GM04503 (cell line): ENCODE measurements around the gene FBXO33.

Experiments used
- DNase-seq: peaks from one replicate; pipeline ENCODE4 v3.0.0-alpha.2; 2012; ENCODE audit warnings: low read depth

The FBXO33 gene

GRCh38 chr14:39432179-39432618, at the start of gene FBXO33:
Gene FBXO33, minus strand, starts transcription at chr14:39432433. Its CDS starts 271 bp downstream, at chr14:39432162.
- DNase-seq, result peak; percentile 76

- DNase-seq, result no peak
Observed at GRCh38 chr14:39474416-39474911, 42.2 kb upstream of the FBXO33 start.

- DNase-seq, result no peak
Observed at GRCh38 chr14:39472078-39472477, 39.8 kb upstream of the FBXO33 start.

GRCh38 chr14:39469094-39469710, 37.0 kb upstream of the FBXO33 start:
- no peak for DNase-seq

DNA sequence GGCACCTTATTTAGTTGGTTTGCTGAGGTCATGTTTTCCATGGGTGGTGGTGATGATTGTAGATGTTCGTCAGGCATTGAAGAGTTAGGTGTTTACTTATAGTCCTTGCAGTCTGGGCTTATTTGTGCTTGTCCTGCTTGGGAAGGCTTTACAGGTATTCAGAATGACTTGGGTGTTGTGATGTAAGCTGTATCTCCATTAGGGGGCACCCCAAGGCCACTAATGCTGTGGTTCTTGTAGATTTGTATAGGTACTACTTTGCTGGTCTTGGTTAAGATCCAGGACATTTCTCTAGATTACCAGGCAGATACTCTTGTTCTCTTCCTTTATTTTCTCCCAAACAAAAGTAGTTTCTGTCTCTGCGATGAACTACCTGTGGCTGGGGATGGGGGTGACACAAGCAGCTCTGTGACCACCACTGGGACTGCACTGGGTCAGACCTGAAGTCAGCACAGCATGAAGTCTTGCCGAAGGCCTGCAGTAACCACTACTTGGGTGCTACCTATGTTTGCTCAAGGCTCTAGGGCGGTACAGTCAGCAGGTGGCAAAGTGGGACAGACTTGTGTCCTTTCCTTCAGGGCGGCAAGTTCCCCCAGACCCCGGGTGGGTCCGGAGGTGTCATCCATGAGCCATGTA, 35.8 kb upstream of the FBXO33 start:
- no peak for DNase-seq

DNA sequence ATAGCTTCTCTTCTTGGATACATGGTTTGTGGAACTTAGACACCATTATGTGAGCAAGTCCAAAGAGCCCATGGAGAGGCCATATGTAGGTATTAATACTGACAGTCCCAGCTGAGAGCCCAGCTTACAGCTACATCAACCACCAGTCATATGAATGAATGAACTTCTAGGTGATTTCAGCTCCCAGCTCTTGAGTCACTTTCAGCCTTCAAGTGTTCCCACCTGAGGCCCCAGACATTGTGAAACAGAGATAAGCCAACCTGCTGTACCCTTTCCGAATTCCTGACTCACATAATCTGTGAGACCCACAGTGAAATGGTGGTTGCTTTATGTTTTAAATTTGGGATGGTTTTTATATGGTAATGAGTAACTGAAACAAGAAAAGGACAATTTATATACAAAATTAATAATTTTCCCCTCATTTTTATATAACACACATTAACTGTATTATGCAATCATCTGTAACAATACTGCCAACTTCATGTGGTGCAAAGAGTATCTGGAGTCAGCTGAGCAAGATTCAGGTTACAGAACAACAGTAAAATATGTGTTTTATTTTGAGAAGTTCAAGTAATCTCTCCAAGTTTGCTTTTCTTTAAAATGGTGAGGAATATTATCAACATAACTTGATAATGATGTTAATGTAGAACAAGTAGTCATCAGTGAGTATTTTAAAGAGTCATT, 27.7 kb upstream of the FBXO33 start:
- DNase-seq, result no peak

- no peak for DNase-seq
Observed at GRCh38 chr14:39456702-39457250, 24.5 kb upstream of the FBXO33 start.

DNA sequence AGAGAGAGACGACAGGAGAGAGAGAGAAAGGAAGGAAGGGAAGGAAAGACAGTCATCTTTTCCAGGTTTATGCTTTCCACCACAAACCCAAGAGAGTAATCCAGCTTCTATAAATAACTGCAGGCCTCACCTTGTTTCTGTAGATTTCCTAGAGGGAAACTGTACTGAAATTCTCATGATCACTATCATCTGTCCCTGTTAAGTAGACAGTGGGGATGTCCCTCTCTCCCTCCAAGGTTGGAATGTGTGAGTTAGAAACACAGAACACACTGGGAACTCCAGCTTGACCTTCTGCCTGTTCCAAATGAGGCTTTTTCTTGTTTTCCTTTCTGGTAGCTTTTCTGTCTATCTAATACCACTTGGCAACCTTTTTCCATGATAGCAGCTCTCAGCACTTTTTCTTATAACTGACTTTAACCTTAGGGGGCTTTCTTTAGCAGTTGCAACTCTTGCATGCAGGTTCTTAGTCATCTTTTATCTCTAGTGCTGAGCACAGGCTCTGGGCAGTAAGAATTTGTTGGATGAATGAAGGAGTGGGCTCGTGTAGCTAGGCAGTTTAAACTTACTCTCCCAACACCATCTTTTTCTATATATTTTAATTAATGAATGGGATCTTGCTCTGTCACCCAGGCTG, 22.8 kb upstream of the FBXO33 start:
- no peak for DNase-seq

DNA sequence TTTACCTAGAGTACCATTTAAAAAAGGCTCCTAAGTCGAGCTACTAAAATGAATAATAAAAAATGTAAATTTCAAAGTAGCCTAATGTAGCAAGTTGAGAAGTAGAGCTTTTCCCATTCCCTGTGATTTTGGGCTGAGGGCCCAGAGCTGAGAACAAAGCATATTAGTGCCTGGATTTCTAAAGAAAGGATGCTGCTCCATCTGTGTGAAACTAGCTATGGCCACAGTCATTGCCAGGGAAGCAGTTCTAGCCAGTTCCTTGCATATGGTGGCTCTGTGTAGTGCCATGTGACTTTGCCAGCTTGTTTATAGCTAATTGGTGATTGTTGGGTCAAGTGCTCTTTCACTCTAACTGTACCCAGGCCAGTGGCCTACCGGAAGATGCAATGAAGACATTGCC, 20.4 kb upstream of the FBXO33 start:
- DNase-seq, result no peak

DNA sequence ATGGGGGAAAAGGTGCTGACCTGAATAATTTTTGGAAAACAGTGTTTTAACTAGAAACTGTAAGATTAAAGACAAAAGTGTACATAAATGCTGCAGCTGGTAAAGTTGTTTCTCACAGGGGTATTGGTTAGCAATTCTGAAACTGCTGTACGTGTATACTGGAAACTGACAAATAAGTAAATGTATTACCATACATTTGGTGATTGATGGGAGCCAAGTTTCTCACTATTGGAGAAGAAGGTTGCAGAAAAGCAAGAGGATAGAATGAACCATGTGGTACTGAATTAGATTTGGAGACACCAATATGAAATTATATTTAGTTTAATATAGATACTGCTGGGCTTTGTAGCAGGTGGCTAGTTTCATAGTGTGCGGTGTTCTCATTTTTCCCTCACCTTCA, 19.6 kb upstream of the FBXO33 start:
- no peak for DNase-seq

GRCh38 chr14:39447175-39447661, 15.0 kb upstream of the FBXO33 start:
- DNase-seq, result no peak

DNA sequence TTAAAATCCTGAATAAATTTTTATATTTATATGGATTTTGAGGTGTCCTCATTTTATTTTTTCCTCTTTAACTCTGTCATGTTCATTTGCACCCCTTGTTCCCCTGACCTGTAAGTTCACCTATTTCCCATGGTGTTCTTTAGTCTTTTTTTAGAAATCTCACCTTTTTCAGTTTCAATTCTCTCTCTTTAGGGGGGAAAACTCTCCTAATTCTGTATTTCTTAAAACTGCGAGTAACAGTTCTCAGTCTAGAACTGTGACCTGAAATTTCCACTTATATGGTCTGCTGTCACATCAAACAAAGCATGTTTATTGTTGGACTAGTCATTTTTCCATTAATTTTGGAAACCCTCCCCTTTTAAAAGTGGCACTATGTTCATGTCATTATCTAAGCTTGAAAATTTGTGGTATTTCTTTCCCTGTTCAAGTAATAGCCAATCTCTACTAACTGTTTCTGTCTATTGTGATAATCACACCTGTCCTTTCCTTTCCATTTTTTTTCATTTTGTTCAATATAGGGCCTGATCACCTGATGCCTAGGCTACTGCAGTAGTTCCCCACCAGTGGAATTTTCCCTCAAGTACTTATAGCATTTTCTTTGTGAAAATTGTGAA, 14.0 kb upstream of the FBXO33 start:
- no peak for DNase-seq

DNA sequence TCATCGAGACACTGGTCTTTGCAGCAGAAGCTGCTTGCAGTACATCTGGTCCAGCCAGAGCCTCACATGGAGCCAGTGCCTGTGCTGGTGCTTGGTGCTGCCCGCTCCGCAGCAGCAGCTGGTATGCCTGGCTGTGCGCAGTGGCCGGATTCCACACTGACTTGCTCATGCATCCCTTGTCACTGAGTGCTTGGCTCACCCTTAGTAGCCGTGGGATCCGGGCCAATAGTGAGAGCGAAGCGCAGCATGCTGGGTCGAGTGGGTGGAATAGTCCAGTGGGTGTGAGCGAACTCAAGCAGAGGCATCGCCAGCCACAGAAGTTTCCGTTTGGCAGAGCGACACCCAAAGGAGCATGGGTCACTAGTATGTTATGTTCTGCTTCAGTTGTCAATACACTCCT, 10.1 kb upstream of the FBXO33 start:
- DNase-seq, result no peak

DNA sequence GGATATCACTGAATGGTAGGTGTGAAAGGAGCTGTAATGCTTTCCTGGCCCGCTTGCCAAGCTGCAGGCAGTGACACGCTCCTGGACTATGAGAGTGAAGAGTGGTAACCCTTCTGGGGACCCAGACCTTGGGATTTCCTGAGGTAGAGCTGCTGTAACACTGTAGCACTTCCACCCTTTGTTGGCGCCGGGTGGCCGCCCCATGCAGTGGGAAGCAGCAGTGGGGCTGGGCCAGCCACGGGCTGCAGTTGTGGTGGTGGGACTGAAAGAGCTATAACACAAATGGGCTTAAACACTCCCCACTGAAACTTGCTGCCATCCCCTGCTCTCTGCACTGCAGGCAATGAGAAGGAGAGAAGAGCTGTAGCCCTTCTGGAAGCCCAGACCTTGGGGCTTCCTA, 9.6 kb upstream of the FBXO33 start:
- DNase-seq, result no peak

DNA sequence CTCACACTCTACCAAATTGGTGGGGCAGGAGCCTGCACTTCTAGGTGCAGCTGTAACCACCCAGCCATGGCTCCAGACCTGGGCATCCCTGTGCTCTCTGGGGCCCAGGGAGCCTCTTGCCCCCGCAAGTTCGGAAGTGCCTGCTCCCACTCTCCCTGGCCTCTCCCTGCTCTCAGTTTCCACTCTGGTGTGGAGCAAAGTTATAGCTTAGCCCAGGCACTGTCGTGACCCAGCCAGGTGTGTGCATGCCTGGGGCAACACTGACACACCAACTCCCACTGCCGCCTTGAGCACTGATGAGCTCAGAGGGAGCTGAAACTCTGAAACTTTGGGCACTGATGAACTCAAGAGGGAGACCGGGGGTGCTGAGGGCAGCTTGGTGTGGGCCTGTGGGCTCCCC, 8.7 kb upstream of the FBXO33 start:
- DNase-seq, result no peak

GRCh38 chr14:39435241-39435640, 3.0 kb upstream of the FBXO33 start:
- no peak for DNase-seq

DNA sequence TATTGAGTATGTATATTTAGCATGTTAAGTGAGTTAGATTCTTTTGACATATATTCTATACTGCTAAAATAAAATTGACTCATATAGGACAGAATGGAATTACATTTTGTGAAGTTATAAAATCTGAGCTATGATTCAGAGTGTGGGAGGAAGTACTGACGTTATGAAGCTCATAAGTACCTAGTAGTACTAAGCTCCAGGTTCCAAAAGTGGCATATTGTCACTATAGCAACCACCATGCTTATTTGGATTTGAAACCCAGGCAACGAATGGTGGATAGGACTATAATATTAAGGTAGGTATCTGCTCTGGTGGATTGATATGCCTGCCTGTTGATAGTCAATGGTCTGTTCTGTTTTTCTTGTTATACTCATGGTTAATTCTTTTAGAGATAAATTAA, 2.2 kb upstream of the FBXO33 start:
- DNase-seq, result no peak

DNA sequence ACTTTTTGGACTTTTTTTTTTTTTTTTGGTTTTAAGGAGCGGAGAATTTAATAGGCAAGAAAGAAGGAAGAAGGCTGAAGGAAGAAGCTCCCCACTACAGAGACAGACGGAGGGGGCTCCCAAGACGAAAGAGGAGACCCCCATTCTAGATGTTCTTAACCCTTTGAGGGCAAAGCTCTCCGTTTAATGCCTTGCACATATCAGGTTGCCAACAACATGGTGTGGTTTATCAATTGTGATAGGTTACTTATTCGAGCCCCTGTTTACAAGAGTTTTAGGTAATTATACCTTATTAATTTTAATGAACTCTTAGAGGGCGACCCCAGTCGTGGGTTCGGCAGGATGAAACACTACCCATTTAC, 1.2 kb upstream of the FBXO33 start:
- DNase-seq, result no peak

DNA sequence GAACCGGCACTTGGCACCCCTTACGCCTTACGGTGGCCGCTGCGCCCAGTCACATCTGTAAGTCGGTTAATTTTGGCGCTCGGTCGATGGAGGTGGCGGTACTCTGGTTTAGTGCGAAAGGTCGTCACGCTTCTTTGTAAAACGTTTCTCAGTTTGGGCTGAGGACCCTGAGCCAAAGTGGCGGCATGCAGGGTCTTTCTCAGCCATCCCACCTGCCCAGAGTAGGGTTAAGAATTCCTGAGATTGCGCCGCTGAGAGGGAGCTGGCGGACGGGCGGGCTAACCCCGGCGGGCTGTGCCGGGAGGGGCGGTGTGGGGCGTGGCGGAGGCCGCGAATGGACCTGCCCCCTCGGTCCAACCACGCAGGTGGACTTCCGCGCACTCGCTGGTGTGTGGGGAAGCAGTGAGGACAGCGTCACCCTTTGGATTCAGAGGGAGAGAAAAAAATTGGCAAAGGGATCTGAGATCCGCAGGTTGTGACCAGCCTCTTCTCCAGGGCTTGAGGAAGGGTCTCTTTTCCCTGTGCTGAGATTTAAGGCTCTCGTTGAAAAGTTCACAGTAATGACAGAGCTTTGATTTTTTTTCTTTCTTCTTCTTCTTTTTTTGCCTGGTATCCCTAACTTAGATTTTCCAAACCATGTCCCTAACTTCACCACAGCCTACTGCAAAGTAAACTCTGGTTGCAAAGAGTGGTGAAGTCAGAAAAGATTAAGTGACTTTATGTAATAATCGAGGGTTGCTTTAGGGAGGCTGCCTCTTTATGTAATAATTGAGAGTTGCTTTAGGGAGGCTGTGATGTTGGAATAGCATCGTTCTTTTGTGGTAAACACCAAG, 602 bp upstream of the FBXO33 start:
- DNase-seq, result no peak

DNA sequence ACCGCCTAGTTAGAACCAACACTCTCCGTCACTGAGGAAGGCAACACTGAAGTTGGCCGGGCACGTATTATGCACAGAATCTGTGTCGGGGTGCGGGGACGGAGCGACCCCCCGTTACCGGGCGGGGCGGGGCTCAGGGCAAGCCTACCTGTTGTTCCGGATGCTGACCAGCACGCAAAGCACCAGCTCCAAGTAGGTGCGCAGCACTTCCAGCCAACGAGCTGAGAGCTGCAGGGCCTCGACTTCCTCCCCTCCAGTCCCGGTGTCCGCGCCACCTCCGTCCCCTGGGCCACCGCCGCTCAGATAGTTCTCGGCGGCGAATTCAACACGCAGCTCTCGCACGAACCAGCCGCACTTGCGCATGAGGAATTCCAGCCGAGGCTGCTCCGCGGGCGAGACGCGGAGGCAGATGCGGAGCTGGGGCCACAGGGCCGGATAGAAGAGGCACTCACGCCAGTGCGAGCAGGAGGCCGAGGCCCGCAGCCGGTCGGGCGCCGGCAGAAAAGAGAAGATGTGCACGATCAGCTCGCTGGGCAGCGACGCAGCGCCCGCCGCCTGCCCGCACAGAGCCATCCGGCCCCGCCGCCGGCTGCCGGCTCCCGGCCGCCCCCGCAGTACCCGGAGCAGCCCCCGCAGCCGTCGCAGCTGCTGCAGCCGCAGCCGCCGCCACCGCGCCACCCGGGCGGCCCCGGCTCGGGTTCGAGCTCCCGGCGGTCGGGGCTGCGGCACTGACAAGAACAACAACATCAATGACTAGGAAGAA, 636 bp downstream of the FBXO33 start:
- no peak for DNase-seq
